ENCODE data around the gene PSMB7.

The PSMB7 gene

DNA sequence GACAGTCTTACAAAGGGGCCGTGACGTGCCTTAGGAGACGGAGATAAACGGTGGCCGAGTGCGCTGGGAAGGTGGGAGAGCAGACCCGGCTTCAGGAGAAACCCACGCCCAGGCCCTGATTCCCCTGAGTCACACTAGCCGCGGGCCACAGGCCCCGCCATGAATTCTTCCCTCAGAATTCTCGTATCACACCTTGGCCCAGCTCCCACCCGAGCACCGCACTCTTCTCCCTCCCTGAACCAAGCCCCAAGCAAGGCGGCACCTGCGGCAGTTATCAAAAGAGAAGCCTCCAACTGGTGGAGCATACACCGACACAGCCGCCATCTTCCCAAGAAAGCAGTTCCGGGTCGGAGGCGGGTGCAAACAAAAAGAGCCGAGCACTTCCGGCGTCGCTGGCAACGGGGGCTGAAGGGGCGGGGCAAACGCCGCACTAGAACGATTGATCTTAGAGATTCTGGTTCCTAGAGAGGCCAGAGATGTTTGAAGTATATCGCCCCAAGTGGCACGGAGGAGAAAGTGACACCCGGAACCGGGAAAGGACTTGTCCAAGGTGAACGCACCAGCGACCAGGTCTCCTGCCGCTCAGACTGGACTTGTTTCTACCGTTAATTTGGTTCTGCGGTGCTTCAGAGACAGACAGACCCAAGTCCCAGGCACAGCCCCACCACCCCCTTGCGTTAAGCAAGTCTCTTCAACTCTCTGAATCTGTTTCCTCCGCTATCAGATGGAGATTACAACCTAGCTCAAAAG, at the start of gene PSMB7:
Gene PSMB7 (minus strand): TSS at position 341 of the 750 bp plus-strand sequence. CDS start 17 bp downstream, at position 324.
- DNase-seq = peak; percentile 97

DNA sequence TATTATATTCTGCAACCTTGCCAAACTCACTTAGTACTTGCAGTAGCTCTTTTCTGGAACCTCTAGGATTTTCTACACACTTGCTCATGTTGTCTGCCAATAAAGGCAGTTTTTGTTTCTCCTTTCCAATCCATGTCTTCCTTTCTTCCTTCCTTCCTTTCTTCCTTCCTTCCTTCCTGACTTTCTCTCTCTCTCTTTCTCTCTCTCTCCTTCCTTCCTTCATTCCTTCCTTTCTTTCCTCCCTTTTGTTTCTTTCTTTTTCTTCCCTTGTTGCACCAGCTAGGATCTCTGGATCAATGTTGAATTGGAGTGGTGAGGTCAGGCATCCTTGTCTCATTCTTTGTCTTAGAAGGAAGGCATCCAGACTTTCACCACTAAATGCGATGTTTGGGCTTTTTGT, 47.5 kb upstream of the PSMB7 start:
- DNase-seq = no peak

DNA sequence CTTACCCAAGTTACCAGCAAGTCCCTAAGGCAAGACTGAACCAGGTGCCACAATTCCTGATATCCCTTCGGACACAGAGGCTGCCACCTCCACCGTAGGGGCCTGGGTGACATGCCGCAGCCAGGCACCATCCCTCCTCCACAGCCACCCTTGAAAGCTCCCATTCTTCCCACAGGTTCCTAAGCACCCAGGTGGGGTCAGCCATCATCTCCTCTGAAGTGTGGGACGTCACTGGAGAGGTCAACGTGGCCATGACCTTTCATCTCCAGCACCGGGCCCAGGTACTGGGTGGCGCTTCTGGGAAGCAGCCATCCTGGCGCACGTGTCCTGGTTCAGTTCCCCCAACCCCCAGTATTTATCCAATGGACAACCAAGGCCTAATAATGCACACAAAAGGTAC, 43.2 kb upstream of the PSMB7 start:
- no peak for DNase-seq

- no peak for DNase-seq
Measured at GRCh38 chr9:124457887-124458431, 42.7 kb upstream of the PSMB7 start.

GRCh38 chr9:124457079-124457886, 42.0 kb upstream of the PSMB7 start:
- DNase-seq = no peak

DNA sequence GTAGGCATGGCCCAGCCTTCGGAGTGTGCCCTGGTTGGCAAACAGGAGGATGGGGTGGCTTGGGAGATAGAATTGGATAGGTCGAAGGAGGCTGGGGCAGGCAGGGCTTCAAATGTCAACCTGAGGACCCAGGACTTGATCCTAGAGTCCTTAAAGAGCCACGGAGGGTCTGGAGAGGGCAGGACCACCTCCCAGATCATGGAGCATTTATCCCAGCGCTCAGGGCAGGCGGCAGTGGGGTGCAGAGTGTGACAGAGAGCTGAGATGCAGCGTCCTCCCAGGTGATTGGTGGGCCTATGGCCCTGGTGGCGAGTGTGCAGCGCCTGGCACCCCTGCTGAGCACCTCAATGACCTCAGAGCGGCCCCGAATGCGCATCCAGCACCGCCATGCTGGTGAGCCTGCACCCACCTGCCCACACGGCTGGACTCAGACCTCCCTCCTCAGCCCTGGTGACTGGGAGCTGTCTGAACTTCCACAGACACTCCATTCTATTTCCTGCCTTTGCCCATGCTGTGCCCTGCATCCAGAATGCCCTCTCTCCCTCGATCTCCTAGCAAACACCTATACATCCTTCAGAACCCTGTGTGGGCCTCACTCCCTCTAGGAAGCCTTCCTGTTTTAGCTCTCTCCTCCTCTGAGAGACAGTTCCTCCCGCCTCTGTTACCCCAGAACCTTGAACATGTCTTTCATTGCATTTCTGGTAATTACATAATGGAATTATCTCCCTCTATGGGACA, 41.3 kb upstream of the PSMB7 start:
- DNase-seq = no peak

DNA sequence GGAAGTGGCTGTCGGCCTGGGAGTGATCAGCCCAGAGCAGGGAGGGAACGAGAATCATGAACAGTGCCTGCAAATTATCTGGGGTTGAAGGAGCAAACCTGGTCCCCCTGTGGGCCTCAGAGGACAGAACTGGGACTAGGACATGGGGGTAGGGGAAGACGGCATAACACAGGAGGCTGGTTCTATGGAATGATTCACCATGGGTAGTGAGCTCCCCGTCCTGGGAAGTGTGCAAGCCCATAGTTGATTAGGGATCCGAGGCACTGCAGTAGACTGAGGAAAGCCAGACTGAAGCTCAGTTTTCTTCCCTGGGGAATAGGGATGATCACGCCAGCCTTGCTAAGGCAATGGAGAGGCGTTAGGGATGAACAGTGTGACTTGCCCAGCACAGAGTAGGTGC, 40.6 kb upstream of the PSMB7 start:
- no peak for DNase-seq

DNA sequence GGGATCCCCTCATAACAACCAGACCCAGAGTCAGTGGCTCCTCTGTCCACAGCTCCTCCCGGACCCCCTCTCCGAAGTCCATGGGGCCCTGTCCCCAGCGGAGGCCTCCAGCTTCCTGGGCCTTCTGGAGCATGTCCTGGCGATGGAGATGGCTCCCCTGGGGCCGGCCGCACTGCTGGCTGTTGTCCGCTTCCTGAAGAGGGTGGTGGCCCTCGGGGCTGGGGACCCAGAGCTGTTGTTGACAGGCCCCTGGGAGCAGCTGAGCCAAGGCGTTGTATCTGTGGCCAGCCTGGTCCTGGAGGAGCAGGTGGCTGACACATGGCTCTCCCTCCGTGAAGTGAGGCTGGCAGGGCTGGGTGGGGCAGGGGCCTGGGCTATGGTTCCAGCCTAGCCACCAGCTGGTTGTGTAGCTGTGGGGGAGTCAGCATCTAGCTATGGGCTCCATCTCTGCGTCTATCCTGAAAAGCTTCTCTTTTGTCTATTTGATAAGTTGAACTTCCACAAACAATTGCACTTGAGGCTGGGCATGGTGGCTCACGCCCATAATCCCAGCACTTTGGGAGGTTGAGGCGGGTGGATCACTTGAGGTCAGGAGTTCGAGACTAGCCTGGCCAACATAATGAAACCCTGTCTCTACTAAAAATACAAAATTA, 39.7 kb upstream of the PSMB7 start:
- no peak for DNase-seq

DNA sequence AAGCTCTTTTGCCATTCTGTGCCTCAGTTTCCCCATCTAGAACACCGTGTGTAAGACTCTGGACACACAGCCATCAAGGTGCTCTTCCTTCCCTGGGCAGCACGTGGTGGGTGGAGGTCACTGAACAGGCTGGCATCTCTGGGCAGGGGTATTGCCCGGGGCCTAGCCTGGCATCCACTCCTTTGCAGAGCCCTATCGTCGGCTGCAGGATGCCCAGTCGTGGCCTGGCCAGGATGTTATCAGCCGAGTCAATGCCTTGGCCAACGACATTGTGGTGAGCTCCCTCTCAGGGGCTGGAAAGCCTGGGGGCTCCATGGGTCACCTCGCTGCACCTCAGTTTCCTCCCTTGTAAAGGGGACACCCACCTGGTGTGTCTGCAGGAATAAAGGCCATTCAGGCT, 39.1 kb upstream of the PSMB7 start:
- DNase-seq = no peak

DNA sequence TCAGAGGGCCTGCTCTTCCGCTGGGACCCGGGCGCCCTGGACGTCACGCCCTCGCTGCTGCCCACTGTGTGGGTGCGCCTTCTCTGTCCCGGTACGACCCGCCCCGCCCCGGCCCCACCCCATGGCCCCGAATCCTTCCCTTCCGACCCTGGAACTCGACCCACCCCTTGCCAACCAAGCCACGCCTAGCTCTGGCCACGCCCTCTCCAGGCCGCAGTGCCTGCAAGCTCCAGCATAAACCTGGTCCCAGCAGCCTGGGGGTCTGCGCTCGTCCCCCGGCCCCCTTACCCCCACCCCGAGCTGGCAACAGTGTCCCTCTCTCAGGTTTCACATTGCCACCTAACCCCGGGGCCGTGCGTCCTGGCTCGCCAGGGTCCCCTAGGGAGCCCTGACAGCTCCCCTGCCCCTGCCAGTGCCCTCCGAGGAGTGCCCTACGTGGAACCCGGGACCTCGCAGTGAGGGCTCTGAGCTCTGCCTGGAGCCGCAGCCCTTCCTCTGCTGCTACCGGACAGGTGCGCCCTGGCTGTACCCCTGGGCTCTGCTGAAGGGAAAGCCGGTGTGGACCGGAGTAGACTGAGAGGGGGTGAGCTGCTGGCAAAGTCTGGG, 38.4 kb upstream of the PSMB7 start:
- DNase-seq = no peak

GRCh38 chr9:124452841-124453585, 37.8 kb upstream of the PSMB7 start:
- DNase-seq = no peak

- no peak for DNase-seq
Measured at GRCh38 chr9:124452326-124452725, 37.1 kb upstream of the PSMB7 start.

DNA sequence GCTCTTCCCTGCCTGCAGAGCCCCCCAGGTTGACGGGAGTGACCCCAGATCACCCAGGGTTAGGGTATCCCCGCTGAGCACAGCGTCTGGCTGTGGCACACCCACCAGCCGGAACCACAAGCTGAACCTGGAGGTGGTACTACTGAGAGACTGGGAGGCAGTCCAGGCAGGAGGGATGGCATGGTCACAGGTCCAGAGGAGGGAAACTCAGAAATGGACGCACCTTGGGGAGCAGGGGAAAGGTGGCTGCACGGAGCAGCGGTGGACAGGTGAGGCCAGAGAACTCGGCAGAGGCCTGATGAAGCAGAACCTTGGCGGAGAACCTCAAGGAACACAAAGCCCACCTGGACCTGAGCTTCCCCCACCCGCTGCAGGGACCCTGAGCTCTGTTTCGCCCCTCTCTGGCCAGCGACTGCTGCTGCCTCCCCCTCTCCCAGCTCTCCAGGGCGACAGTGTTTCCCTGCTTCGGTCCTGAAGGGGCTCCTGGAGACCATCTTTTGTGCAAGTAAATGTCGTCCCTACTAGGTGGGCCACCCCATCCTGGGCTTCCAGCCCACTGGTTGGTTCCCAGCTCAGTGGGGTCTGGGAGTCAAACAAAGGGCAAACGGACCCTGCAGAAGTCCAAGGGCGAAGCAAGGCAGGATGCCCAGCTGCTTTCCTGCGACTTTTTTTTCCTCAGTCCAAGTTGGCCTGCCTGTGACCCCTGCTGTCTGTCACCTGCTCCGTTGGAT, 35.9 kb upstream of the PSMB7 start:
- no peak for DNase-seq

GRCh38 chr9:124450241-124450924, 35.1 kb upstream of the PSMB7 start, which contains the start of gene ADGRD2:
Gene ADGRD2 (plus strand): TSS chr9:124450451. CDS start chr9:124451667, 1,216 bp downstream.
- no peak for DNase-seq

GRCh38 chr9:124449381-124450151, 34.3 kb upstream of the PSMB7 start:
- DNase-seq = no peak

GRCh38 chr9:124448019-124448418, 32.8 kb upstream of the PSMB7 start:
- DNase-seq = no peak

DNA sequence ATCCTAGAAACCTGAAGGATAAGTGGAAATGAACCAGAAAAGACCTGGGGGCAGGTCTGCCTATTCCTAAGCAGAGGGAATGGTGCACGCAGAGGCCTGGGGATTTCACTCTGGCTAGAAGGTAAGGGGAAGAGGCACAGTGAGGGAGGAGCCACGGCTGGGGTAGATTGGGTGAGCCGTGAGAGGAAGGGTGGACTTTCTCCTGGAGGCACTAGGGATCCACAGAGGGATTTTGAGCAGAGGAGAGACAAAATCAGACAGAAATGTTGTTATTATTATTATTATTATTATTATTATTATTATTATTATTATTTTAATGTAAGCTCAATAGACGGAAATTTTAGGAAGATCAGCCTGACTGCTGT, 32.0 kb upstream of the PSMB7 start:
- DNase-seq = no peak

DNA sequence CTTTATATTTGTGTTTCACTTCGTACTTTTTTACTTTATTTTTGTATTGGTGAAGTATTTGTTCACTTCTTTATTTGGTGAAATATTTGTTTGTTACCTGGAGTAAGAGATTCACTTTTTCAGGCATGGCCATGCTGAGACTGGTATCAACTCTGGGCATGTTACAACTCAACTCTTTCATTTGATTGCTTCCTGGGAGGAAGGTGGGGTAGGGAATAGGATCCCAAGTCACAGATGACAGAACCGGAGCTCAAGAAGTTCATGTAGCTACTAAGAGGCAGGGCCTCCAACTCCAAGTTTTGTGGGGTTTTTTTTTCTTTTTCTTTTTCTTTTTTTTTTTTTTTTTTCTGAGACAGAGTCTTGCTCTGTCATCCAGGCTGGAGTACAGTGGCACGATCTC, 28.9 kb upstream of the PSMB7 start:
- DNase-seq = no peak

GRCh38 chr9:124443625-124444024, 28.4 kb upstream of the PSMB7 start:
- DNase-seq = no peak

Data from CD4-positive, alpha-beta T cell treated with Interleukin-12 subunit alpha and Interleukin-12 subunit beta, for 1 hour (primary cell).